Endometrial microvascular endothelial cells (primary cell): ENCODE data around the gene CDS2. TPM values are rescaled to one million over a fixed set of nuclear protein-coding genes. Genes with fewer than 3 reads are reported as not detected.

ENCODE experiments used
- in situ Hi-C: cut with HindIII; loops from 2 replicates; pipeline ENCODE4 v1.10.0; 2017; ENCODE audit warnings: low sequenced_read_pairs, low pct_unique_long_range_greater_than_20kb; ENCODE audit errors: inconsistent ontology term
- total RNA-seq: library from RNA; depleted of rRNA; stranded (reverse); fragments of >200 nt; gene quantifications from one replicate; pipeline ENCODE4 v1.2.3, GENCODE V29; 2015; ENCODE audit errors: inconsistent ontology term

CDS2 gene
- total RNA-seq, 1 donor from 2014 or later, result 39.1 TPM

DNA sequence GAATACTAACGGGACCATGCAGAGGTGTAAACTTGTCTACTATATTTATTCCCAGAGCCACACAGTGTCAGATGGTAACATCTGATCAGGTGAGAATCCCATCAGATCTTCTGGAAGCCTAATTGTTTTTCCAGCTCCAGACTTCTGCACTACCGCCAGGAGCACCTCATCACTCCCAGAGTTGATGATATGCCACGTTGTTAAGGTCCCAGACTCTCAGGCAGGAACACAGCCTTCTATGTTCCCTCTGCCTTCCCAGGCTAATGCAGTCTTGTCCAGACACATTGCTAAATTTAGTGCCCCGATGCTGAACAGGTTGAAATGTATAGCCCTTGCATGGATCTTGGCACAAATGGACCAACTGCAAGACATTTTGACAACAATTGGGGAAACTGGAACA lies 103.7 kb downstream of the CDS2 start:
- in situ Hi-C loops, result no loop called here

DNA sequence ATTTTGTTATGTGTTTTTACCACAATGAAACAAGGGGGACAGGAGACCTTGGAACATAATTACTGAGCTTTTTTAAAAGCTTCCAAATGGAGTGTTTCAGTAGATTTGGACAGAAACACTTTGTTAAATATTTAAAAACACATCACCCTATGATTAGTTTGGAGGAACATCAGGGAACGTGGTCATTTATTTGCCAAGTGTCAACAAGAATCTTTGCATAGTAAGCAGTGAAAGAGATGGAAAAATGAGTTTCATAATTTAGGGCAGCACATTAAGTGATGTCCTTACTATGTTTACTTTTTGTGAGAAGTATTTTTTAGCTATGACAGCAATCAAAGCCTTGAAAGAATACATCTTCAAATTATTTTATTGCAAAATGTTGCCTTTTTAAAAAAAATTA lies 107.3 kb downstream of the CDS2 start:
- in situ Hi-C loops, result no loop called here

DNA sequence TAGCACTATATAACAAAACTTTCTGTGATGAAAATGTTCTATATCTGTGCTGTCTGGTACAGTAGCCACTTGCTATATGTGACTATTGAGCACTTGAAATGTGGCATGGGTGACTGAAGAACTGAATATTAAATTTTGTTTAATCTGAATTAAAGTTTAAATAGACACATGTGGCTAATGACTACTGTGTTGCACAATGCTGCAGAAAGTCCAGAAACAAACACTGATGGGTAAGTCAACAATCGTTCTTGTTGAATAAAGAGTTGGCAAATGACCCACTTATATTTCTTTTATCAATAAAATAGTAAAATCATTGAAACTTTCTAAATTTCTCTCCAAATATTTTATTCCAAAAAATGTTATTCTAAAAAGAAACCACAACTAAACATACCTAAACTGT lies 108.2 kb downstream of the CDS2 start:
- in situ Hi-C loops, result no loop called here

Other genes starting within 250 kb of the CDS2 start
- 18.0 TPM for gene SLC23A2, start 125.5 kb upstream of the CDS2 start, total RNA-seq
- gene TMEM230, start 13.9 kb upstream of the CDS2 start, total RNA-seq, result 105 TPM
- gene PCNA, start 7.0 kb upstream of the CDS2 start, total RNA-seq, result 305 TPM
- gene PROKR2, start 189.9 kb downstream of the CDS2 start, total RNA-seq, result not detected